NCI-H187 (cell line): ENCODE measurements around the gene PIK3R1.
A peak's percentile ranks its signal among the peaks of the same experiment; 100 is the strongest.

Experiments
- DNase-seq, 2 experiments: peaks; one replicate each; lab custom pipeline; 2025; lab: John Stamatoyannopoulos, UW

The PIK3R1 gene

DNA sequence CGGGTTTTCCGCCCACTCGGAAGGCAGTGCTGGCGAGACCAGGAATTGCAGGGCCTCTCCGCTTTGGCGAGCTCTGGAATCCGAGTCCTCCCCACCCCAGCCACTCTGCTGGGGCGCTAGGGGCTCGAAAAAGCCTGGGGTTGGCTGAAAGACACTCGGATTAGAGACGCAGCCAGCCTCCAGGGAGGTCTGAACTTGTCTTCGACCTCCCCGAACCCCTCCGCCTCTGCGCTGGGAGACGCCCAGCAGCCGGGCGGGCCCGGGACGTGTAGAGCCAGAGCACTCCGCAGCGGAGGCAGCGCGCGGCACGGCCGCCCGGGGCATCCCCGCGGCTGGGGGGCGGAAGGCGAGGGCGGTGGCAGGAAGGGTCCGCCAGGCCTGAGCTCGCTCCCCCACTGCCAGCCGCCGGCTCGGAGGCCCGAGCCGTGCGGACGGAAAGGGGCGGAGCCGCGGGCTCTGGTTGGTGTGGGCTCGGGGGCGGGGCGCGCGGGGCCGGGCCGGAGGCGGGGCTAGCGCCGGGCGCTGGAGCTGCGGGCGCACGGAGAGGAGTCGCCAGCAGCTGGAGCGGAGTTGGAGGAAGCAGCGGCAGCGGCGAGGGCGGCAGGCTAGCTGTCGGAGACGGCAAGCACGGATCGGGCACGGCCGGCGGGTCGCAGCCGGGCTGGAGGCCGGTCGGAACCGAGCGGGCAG is at the start of gene PIK3R1:
PIK3R1 (plus strand) TSS at position 549 of the 690 bp plus-strand sequence. CDS start 10,920 bp downstream, outside the sequence.
- peak; percentile 89 to 98 for DNase-seq

DNA sequence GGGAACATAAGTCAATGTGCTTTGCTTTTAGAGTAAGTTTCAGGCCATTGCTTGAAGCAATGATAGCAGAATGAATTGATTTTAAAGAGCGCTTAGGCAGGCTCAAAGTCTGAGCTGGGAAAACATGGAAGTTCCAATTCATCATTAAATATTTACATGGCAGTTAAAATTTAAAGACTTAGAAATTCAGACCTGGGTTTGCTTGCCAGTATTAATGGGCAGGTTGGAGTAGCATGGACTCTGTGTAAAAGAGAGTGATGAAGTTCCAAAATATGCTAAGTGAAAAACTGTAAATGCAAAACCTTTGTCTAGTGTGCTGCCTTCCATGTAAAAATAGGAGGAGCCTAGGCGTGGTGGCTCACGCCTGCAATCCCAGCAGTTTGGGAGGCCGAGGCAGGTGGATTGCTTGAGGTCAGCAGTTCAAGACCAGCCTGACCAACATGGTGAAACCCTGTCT is 48.3 kb upstream of the PIK3R1 start:
- DNase-seq = no peak

DNA sequence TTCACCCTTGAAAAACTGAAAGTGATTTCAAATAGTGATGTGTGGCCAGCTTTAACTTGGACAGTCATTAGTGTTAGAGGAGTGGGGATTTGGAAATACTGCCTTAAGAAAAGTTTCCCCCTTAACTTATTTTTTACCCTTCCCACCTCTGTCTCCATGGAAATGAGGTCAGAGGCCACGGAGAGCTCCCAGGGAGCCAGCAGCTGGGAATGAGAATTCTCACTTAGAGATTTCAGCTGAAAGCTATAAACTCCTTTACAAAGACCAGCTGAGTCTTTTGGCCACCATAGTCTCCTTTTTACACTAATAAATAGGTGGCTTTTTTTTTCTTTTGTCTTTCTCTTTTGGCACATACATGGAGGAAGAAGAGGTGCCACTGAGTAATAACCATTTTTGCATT is 45.7 kb upstream of the PIK3R1 start:
- DNase-seq = no peak

DNA sequence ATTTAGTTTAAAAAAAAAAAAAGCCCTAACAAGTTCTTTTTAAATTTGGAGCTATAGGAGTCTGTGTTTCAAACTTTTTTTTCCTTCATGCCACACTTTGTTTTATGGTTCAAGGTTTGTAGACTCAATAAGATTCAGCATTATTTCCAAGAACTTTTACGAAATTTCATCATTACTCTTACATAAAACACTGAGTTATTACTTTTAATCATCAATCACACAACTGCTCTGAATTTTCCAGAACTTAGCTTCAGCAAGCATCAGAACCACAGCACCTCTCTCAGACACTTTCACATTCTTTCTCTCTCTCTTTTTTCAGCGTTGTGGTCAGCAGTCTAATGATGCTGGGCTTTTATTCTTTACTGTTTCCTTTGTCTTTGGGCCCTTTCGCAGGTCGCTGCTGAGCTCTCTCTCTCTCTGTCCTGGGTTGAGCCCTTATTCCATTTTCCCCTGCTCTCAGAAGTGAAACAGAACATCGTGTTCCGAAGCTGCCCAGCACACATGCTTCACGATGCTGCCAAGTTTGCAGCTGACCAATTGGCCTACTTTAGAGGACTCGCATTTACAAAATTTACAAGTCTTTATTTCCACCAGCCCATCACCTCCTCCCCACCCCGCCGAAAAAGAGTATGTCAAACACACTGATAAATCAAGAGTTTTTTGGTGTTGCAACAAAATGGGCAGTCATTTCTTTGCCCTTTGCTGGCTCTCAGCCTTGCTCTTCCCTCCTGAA is 44.6 kb upstream of the PIK3R1 start:
- no peak for DNase-seq

DNA sequence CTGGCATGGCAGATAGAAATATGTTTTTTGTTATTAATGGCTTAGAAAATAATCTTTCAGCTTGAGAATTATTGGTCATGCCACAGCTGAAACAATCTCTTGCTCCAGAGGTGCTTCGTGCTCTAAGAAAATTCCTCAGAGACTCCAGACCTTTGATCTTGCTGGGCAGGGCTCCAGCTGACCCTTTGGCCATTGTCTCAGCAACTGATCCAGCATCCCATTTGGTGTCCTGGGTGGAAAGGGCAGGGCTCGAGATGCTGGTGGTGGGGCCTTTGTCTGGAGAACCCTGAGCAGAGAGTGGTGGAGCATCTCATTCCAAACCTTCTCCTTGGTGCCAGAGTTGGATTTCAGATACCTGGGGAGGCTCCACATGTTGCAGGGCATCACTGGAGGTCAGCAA is 43.2 kb upstream of the PIK3R1 start:
- no peak for DNase-seq

DNA sequence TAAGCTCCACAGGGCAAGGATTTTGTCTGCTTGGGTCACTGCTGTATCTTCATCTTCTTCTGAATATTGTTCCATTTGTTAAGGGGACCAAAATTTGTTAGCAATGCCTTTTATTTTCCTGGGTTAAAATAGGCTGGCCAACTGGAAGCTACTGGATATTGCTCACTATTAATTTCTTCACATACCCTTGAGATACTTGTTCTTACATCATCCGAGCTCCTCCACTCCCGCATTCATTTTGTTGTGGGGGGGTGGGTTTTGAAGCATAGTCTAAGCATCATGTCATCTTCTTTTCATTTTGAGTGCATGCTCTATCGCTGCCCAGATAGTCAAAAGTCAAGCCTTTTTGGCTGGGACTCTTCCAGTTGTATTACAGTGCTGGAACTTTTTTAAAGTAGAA is 42.5 kb upstream of the PIK3R1 start:
- DNase-seq = no peak

DNA sequence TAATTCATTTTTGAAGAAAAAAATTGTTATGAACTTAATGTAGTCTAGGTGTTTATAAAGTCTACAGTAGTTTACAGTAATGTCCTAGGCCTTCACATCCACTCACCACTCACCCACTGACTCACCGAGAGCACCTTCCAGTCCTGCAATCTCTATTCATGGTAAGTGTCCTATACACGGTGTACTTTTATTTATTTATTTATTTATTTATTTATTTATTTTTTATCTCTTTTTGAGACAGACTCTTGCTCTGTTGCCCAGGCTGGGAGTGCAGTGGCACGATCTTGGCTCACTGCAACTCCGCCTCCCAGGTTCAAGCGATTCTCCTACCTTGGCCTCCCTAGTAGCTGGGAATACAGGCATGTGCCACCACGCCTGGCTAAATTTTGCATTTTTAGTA is 39.3 kb upstream of the PIK3R1 start:
- no peak for DNase-seq

DNA sequence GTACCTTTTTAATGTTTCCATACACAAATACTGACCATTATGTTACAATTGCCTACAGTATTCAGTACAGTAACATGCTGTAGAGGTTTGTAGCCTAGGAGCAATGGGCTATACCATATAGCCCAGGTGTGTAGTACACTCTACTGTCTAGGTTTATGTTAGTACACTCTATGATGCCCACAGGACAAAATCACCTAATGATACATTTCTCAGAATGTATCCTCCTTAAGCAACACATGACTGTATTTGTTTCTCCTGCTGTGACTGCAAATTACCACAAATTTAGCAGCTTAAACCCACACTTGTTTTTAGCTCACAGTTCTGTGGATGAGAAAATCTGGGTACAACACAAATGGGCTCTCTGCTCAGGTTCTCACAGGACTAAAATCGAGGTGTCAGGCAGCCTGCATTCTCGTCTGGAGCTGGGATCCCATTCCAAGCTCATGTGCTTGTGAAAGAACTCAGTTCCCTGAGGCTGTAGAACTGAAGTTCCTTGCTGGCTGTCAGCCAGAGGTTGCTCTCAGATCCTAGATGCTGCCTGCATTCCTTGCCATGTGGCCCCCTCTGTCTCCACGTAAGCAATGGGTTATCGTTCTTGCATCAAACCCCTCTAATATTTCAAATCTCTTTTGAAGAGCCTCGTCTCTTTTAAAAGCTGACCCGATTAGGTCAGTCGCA is 38.6 kb upstream of the PIK3R1 start:
- DNase-seq = no peak

DNA sequence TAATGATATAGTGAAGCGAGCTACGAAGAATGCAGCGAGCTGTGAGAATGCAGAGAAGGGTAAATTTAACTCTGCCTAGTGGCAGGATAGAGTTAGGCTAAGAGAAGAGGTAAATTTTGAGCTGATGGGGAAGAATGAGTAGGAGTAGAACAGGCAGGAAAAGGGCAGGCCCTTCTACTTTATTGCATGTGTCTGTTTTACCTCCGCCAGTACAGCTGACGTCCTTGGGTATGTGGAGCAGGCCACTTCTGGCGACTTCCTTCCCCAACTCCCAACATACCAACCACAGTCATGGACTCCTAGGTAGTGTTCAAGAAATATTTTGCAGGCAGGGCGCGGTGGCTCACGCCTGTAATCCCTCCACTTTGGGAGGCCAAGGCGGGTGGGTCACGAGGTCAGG is 37.9 kb upstream of the PIK3R1 start:
- DNase-seq = no peak

DNA sequence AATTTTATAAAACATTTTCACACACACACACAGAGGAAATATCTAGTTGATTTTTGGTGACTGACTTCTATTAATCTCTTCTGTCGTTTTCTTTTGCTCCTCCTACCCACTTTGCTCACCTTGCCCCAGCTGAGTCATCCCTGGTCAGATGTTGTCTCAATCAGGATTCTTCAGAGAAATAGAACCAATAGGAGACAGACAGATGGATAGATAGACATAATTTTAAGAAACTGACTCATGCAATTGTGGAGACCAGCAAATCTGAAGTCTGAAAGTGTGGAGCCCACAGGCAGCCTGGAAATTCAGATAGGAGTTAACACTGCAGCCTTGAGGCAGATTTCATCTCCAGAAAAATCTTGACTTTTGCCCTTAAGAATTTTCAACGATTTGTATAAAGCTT is 37.0 kb upstream of the PIK3R1 start:
- DNase-seq = no peak

DNA sequence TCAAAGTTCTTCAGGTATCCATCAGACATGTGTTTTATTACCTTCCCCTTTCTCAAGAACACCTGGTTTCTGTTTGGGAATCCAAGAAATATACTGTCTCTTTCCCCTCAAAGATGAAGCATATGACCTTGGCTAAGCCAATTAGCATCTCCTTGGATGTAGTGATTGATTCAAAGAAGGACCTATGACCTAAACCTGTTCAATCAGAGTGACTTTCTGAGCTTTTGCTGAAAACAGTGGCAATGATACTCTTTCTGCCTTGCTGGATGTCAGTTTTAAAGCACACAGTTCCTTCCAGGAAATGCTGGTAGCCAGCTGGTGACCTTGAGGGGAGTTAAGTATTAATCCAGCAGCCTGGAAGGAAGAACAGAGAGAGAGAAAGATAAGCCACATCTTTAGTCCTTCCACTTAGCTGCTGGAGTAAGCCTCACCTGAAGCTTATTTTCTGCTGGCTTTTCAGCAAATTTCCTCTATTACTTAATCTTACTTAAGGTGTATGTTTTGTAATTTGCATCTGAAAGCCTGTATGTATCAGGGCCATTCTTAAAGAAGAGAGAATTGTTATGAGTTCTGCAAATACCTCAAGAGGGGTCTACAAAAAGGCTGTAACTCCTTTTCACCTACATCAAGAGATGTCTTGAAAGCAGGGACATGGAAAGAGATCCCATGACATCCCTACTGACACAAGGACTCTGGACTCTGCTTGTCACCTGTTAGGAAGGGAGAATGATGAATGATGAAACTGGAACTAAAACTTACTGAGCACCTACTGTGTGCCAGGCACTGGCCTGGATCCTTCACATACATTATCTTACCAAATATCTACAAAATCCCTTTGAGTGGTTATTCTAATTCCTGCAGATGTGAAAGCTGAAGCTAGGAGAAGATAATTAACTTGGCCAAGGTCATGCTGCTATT is 35.2 kb upstream of the PIK3R1 start:
- no peak for DNase-seq

DNA sequence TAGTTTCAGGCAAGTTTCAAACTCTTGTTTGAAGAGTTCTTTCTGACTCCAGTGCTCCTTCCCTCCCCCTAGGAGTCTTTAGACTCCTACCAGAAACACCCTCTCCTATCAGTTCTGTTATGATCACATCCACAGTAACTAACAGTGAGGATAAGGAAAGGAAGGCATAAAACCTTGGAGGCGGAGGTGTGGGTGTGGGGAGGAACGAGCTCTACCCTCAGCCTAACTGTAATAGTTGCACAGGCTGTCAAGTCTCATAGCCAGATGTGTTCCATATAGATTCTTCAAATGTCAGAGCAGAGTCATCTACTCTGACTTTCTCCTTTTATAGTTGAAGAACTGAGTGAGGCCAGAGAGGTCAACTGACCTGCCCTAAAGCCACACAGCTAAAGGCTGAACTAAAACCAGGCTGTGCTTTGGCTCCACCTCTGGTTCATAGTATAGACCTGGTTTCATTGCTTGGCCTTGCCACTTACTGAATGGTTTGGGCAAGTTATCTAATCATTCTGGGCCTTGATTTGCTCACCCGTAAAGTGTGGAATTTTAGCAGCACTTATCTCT is 34.4 kb upstream of the PIK3R1 start:
- DNase-seq = no peak

DNA sequence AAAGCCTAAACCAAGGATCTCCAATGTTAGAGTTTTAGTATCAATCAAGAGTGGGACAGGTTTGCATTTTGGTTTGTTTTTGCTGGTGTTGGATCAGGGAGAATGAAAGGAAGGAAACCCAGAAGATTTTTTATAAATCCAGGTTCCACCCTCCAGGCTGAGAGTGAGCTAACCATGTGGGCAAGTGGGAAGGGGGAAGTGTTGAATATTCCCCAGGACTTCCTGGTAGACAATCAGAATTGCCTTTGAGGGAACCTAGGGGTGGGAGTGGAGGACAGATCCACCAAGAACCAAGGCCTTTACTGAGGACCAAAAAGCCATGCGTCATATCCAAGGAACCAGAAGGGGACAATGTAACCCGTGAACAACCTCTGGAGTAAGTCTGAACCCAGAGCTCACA is 33.5 kb upstream of the PIK3R1 start:
- no peak for DNase-seq

DNA sequence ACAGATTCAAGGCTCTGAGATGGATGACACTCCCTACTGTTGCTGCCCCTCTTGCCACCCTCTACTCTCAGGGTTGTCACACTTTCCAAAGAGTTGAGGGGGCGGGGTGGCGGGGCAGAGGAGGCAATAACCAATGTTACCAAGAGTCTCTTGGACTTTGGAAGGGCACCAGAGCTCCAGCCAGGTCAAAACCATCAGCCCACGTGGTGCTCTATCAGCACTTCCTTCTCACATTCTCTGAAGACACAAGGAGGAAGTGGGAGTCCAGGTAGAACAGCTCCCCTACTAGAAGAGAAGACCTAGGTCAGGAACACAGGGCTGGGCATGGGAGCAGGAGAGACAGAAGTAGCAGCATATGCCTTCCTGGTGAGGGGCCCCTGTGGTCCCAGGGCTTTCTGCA is 33.0 kb upstream of the PIK3R1 start:
- DNase-seq = no peak

DNA sequence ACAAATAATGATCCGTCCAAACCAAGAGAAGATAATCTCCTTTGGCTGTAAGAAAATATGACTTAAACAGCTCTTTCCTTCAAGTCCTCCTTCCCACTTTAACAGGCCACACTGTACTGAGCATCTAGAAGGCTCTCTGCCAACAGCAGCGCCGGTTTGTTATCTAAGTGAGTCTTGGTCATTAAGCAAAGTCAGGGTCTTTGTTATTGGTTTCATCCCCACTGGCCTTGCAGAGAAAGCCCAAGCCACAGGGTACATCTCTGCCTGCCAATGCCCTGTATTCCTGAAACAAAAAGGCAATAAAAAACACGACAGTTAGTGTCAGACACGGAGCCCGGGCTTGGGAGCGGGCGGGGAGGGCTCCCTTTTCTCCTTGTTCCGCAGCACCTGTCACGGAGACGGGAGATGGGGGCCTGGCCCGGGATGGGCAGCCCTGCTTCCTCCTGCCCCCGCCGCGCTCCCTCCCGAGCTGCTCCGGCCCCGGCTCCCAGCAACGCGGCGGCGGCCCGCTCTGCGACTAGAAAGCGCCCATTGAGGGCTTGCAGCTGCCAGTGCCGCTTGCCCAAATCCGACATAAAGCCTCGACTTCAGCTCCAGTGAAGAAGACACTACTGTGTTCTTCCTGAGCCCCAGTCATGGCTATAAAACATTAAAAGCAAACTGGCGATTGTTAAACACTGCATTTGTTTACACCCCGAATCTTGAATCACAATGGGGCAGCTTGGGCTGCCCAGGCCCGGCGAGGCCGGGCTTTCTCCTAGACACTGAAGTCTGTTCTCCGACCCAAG is 28.1 kb upstream of the PIK3R1 start:
- DNase-seq = no peak

DNA sequence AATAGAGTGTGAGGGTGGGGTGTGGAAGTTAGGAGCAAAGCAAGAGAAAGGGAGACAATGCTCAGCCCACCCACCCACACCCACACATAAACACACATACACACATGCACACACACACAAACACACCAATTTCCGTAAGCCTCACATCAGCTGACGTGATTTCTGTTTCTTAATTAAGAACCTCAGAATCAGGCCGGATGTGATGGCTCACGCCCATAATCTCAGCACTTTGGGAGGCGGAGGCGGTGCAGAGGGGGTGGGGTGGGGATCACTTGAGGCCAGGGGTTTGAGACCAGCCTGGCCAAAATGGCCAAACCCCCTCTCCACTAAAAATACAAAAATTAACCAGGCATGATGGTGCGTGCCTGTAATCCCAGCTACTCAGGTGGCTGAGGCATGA is 26.4 kb upstream of the PIK3R1 start:
- DNase-seq = no peak

DNA sequence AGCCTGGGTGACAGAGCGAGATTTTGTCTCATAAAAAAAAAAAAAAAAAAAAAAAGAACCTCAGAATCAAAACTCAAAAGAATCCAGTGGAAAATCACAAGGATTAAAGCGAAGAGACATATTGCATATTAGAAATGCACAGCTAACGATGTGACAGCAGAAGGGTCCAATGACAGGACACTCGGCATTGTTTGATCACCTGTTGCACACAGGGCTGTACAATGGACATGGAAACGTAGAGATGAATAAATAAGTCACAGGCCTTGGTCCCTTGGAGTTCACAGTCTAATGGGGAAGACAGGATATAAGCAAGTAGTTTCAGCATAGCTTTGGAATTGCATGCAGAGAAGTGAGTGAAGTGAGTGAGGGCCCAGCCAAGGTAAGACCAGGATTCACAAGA is 25.9 kb upstream of the PIK3R1 start:
- no peak for DNase-seq

DNA sequence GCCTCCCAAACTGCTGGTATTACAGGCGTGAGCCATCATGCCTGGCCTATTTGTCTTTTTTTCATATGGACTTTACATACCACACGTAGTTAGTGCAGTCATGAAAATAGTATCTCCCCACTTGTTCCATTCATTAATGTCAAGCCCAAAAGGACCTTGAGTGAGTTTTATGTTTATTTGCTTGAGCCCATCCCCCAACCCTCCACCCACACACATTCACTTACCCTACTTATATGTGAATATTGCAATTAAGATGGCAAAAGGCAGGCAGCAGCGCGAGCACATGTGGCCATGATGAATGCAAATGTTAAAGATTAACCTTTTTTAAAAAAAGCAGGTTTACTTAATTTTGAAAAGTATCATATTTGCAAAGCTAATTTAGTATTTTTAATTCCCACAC is 24.9 kb upstream of the PIK3R1 start:
- DNase-seq = no peak

DNA sequence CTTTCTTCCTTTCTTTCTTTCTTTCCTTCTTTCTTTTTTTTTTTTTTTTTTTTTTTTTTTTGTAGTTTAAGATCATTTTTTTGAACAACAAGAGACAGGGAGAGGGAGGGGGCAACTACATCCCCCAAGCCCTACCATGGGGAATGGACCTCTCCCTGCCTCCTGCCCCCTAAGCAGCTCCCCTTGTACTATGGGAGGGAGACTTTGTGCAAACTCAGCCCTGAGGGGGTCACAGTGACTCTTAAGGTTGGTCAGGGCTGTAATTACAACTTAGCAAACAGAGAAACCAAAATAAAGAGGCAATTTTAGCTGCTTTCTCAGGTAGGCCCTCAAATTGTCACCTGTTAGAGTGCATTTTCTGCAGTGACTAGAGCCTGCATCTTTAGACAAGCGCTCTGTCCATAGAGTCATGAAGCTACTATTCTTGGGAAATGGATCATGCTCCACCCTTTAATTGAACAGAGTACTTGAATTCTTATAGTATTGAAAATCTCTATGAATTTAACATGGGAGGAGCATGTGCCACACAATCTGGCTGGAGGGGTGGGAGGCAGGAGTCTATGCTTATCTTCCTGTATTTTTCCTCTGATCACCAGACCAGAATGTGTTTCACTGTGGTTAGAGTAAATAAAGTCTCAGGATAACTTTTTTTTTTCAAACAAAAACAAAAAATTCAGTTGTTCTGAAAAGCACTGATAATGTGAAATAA is 24.3 kb upstream of the PIK3R1 start:
- DNase-seq = no peak

DNA sequence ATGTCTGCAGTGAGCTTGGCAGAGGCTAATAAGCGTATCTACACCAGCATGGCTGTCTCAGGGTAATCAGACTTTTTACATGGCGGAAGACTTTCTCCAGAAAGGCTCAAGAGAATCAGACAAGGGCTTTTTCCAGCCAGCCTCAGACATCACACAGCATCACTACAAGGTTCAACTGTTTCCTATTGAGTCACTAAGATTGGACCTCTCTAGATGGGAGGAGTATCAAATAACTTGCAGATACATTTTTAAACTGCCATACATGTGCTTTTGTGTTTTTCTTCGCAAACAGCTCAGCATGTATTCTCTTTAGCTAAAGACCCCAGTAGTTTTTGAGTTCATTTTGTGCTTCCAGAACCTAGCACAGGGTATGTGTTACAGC is 22.9 kb upstream of the PIK3R1 start:
- DNase-seq = no peak
